K562 (cell line): ENCODE results near the gene ACOT7. TPM values are rescaled to one million over a fixed set of nuclear protein-coding genes. Genes with fewer than 3 reads are reported as not detected.

Source experiments
- ATAC-seq: fragments of 200-7000 bp; cut with Tn5 transposase; 3 replicates; pipeline ENCODE4 v1.9.1; 2020; ENCODE audit warnings: moderate library complexity
- BruUV-seq: library from RNA; stranded (reverse); fragments of 400-500 nt; replicated peaks from 2 replicates; lab custom pipeline; 2021; lab: Mats Ljungman, UMichigan
- CTCF ChIA-PET: fragments of 300-600 bp; formaldehyde crosslinking; extraction: SDS; loops from one replicate; lab custom pipeline; 2021; ENCODE audit warnings: low intra/inter-chr PET ratio; lab: Yijun Ruan, JAX
- POLR2A ChIA-PET: fragments of 300-600, 350-650 bp; sonication (Branson Sonifier 250); formaldehyde crosslinking; extraction: SDS; loops from one replicate; lab custom pipeline; 2021; ENCODE audit warnings: antibody characterized with exemption, inconsistent platforms; lab: Yijun Ruan, JAX
- DNase-seq, 4 experiments: peaks; one replicate each; pipeline versions ENCODE4 v3.0.0 to v3.0.0-alpha.2; 2011 to 2018; ENCODE audit warnings: low spot score in 3 of 4, mixed read lengths in 3 of 4; ENCODE audit errors: extremely low read depth in 1 of 4
- FAIRE-seq: peaks from 2 replicates; lab custom pipeline; 2011; peaks lifted over from hg19 to GRCh38; lab: Jason Lieb, UNC
- H2AFZ ChIP-seq: 2 replicates; pipeline ENCODE4 v1.6.0; 2011; ENCODE audit warnings: low read depth, low read length, control low read depth, inconsistent platforms
- H3K27ac ChIP-seq: fragments of 200-600 bp; 3 replicates; pipeline ENCODE4 v1.8.0; 2011; ENCODE audit warnings: low read depth, mild to moderate bottlenecking, control low read depth, inconsistent platforms, low read length, moderate library complexity, mixed read lengths; ENCODE audit errors: extremely low read depth
- H3K27me3 ChIP-seq, 2 experiments: fragments of 300-600 bp in 1 of 2; 2 replicates in 1 of 2; 3 replicates in 1 of 2; pipeline versions ENCODE4 v1.6.0 to v1.8.0; 2011; ENCODE audit warnings: inconsistent platforms in 2 of 2, low read length in 2 of 2, mild to moderate bottlenecking in 1 of 2, mixed read lengths in 1 of 2, moderate library complexity in 1 of 2; ENCODE audit not compliant: control insufficient read depth in 2 of 2, insufficient read depth in 2 of 2
- H3K36me3 ChIP-seq: fragments of 300-600 bp; 3 replicates; pipeline ENCODE4 v1.8.0; 2011; ENCODE audit warnings: mild to moderate bottlenecking, low read length, inconsistent platforms; ENCODE audit not compliant: control insufficient read depth, insufficient read depth
- H3K4me1 ChIP-seq, 2 experiments: fragments of 200-600 bp in 1 of 2; replicated peaks in 1 of 2; 2 replicates in 1 of 2; 3 replicates in 1 of 2; pipeline versions ENCODE4 v1.5.1 to v1.8.0; 2011; ENCODE audit warnings: inconsistent platforms in 2 of 2, low read length in 2 of 2, mild to moderate bottlenecking in 1 of 2, mixed read lengths in 1 of 2, moderate library complexity in 1 of 2; ENCODE audit not compliant: control insufficient read depth in 2 of 2, insufficient read depth in 2 of 2
- H3K4me2 ChIP-seq: 2 replicates; pipeline ENCODE4 v1.6.1; 2011; ENCODE audit warnings: low read length, control low read depth, inconsistent platforms, mixed read lengths; ENCODE audit not compliant: insufficient read depth
- H3K4me3 ChIP-seq: fragments of 200-600 bp; sonication (generic), shearing (Covaris generic); 2 replicates; pipeline ENCODE4 v1.5.1; 2016; ENCODE audit warnings: control low read depth, inconsistent platforms
- H3K79me2 ChIP-seq: fragments of 200-600 bp; 3 replicates; pipeline ENCODE4 v1.8.0; 2011; ENCODE audit warnings: low read length, inconsistent platforms; ENCODE audit not compliant: control insufficient read depth, insufficient read depth
- H3K9ac ChIP-seq, 2 experiments: 2 replicates each; pipeline versions ENCODE4 v1.6.0 to v1.6.1; 2011; ENCODE audit warnings: low read depth in 2 of 2, low read length in 2 of 2, control low read depth in 1 of 2, inconsistent platforms in 1 of 2, mild to moderate bottlenecking in 1 of 2, mixed read lengths in 1 of 2; ENCODE audit not compliant: insufficient read depth in 1 of 2
- H3K9me1 ChIP-seq: one replicate; pipeline ENCODE4 v1.6.0; 2011; ENCODE audit warnings: inconsistent platforms, mild to moderate bottlenecking, low read length, moderate library complexity; ENCODE audit not compliant: control insufficient read depth, insufficient read depth
- H3K9me3 ChIP-seq: replicated peaks from 2 replicates; pipeline ENCODE4 v1.5.1; 2011; ENCODE audit warnings: low read depth, low read length, inconsistent platforms; ENCODE audit not compliant: control insufficient read depth, insufficient read depth
- H4K20me1 ChIP-seq: replicated peaks from 2 replicates; pipeline ENCODE4 v1.6.1; 2011; ENCODE audit warnings: low read length, inconsistent platforms, mixed read lengths; ENCODE audit not compliant: control insufficient read depth, insufficient read depth
- HOMEZ ChIP-seq: fragments of 250-450 bp; sonication (Bioruptor Pico); IDR thresholded peaks from 2 replicates; pipeline ENCODE4 v1.4.0; 2020; ENCODE audit warnings: mild to moderate bottlenecking, moderate library complexity
- WGBS: fragments of 100-300 bp; shearing (Covaris generic); methylation state at CpG from one replicate; pipeline ENCODE4 v1.1.6; 2016; ENCODE audit warnings: low coverage, mixed read lengths; ENCODE audit not compliant: insufficient coverage; ENCODE audit errors: missing lambda C conversion rate; 5-methylcytosine and 5-hydroxymethylcytosine counted together
- in situ Hi-C: fragments of 300-500 bp; cut with MboI; formaldehyde crosslinking; loops from 4 replicates; pipeline ENCODE4 v1.15.0; 2018; ENCODE audit warnings: inconsistent platforms, mixed read lengths
- intact Hi-C: fragments of 100-400 bp; cut with micrococcal nuclease; formaldehyde crosslinking; loops from 2 replicates; pipeline ENCODE4 v1.14.2; 2022
- polyA plus RNA-seq, 8 experiments: library from polyadenylated mRNA; depleted of rRNA in 4 of 8; stranded (reverse) in 5 of 8; unstranded in 3 of 8; fragments of >200 nt; fragmentation: Nextera tagmentation in 2 of 8; fragmentation: Illumina TruSeq in 1 of 8; extraction: Ambion mirVana in 2 of 8; extraction: Trizol in 1 of 8; gene quantifications; 2 replicates each; pipeline versions ENCODE4 v1.2.1 to v1.2.3, GENCODE V29; 2011 to 2014; ENCODE audit warnings: inconsistent platforms in 1 of 8, missing spikeins in 1 of 8
- total RNA-seq, 7 experiments: library from RNA; depleted of rRNA in 6 of 7; stranded (reverse); fragments of >200 nt in 6 of 7; fragmentation: Illumina TruSeq in 2 of 7; extraction: Trizol in 2 of 7; gene quantifications; 2 replicates each; pipeline versions ENCODE4 v1.2.1 to v1.2.3, GENCODE V29; 2011 to 2021; ENCODE audit warnings: low replicate concordance in 1 of 7

The ACOT7 gene
- total and polyA plus RNA-seq, 9 of the 15 experiments (the other 6 are each of a cell fraction or from before 2014, with no cell fraction given): 7.0 to 92.6 (median 37.2) TPM

DNA sequence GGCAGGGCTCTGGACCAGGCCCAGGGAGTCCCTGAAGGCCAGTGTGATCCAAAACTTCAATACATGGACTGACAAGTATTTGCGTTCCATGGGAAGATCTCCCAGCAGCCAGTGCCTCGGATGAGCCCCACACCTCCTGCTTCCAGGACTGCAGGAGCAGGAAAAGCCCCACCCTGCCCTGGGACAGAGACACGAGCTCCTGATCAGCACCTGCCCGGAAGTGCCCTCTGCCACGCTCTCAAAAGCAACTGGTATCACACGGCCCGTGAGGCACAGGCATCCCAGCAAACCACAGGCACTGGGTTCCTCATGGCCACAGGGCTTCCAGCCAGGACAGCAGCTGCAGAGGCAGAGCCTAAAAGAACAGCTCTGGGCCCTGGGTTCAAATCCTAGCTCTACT, 48.6 kb downstream of the ACOT7 start:
- no peak for TF ChIP-seq HOMEZ
- Histone ChIP-seq H3K79me2 (no peaks in the 10 kb centered on the region), H4K20me1 (peaks cover 32% of the 10 kb centered on the region; the same call in 1 of the 2 replicates), H3K4me1 (peaks cover 0 to 6% of the 10 kb centered on the region in 2 experiments; a peak in 1 of 5 replicates), H3K4me2 (no peak overlapping the region), H3K9me1 (peaks cover 3% of the 10 kb centered on the region), H2AFZ (no peak overlapping the region), H3K36me3 (0 out of 3 replicates have a peak, but pooled peaks cover 2% of the 10 kb centered on the region), H3K9me3 (no peaks in the 10 kb centered on the region), H3K4me3 (no peak overlapping the region), H3K27ac (no peak overlapping the region), H3K27me3 (no peaks in the 10 kb centered on the region), H3K9ac (peak overlapping the region in 1 of 2 experiments; percentile 22; a peak in 1 of 4 replicates)
- FAIRE-seq: no peak
- no peak for ATAC-seq
- intact Hi-C loops (no loop called here), in situ Hi-C loops (loop anchor here (5.0 kb wide), 2 partner anchors 57 to 98 kb away; no protein-coding TSS in a partner anchor)
- CTCF ChIA-PET: interaction anchor here (4.5 kb wide), 1 partner anchor 98 kb away, joined by 131 read pairs; no protein-coding TSS in a partner anchor
- DNase-seq: no peak
- BruUV-seq: no TSS peak
- 70% methylated on average over 7 of the region's 7 CpGs for WGBS
- POLR2A ChIA-PET: interaction anchor here (0.8 kb wide), 1 partner anchor 9 kb away, joined by 3 read pairs; no protein-coding TSS in a partner anchor
